K562 (cell line): ENCODE results near the gene UCP3. TPM values are rescaled to one million over a fixed set of nuclear protein-coding genes. Genes with fewer than 3 reads are reported as not detected.
A peak's percentile ranks its signal among the peaks of the same experiment; 100 is the strongest.

Experiments
- CREB3 ChIP-seq: fragments of 450-650 bp; conservative IDR thresholded peaks from 2 replicates; pipeline ENCODE4 v1.6.1; 2016; ENCODE audit warnings: missing genetic modification characterization, low read depth, mild to moderate bottlenecking, missing compliant biosample characterization, moderate library complexity
- DLX4 ChIP-seq: fragments of 250-450 bp; sonication (Bioruptor Pico); IDR thresholded peaks from 2 replicates; pipeline ENCODE4 v1.6.1; 2021; ENCODE audit warnings: mild to moderate bottlenecking
- IRF1 ChIP-seq: sonication (generic); formaldehyde crosslinking; IDR thresholded peaks from 2 replicates; pipeline ENCODE4 v1.8.0; 2022; ENCODE audit warnings: missing genetic modification reagents, mild to moderate bottlenecking, borderline replicate concordance
- MCM7 ChIP-seq, 2 experiments: fragments of 450-650 bp; IDR thresholded peaks; 2 replicates each; pipeline ENCODE4 v1.6.1; 2016 to 2018
- NELFE ChIP-seq: IDR thresholded peaks from 2 replicates; pipeline ENCODE4 v1.6.1; 2011; ENCODE audit warnings: mild to moderate bottlenecking; ENCODE audit not compliant: insufficient read depth, insufficient read length
- PRMT5 ChIP-seq: sonication (generic); formaldehyde crosslinking; IDR thresholded peaks from 2 replicates; pipeline ENCODE4 v1.5.0; 2020; ENCODE audit warnings: missing genetic modification reagents
- PYGO2 ChIP-seq: fragments of 450-650 bp; IDR thresholded peaks from 2 replicates; pipeline ENCODE4 v1.6.1; 2016; ENCODE audit warnings: mild to moderate bottlenecking, missing genetic modification characterization, moderate library complexity, missing compliant biosample characterization
- TRIM24 ChIP-seq, 2 experiments: fragments of 450-650 bp; IDR thresholded peaks; 2 replicates each; pipeline ENCODE4 v1.6.1; 2016
- USF2 ChIP-seq: sonication (generic); formaldehyde crosslinking; IDR thresholded peaks from 2 replicates; pipeline ENCODE4 v1.5.0; 2020; ENCODE audit warnings: missing genetic modification reagents
- ZBTB7A ChIP-seq: IDR thresholded peaks from 2 replicates; pipeline ENCODE4 v1.6.1; 2011; ENCODE audit warnings: low read depth, mild to moderate bottlenecking, low read length, moderate library complexity, borderline replicate concordance; ENCODE audit not compliant: control insufficient read depth
- ZNF76 ChIP-seq: fragments of 250-450 bp; sonication (Bioruptor Pico); IDR thresholded peaks from 2 replicates; pipeline ENCODE4 v1.4.0; 2020; ENCODE audit warnings: mild to moderate bottlenecking, moderate library complexity, borderline replicate concordance
- polyA plus RNA-seq, 8 experiments: library from polyadenylated mRNA; depleted of rRNA in 4 of 8; stranded (reverse) in 5 of 8; unstranded in 3 of 8; fragments of >200 nt; fragmentation: Nextera tagmentation in 2 of 8; fragmentation: Illumina TruSeq in 1 of 8; extraction: Ambion mirVana in 2 of 8; extraction: Trizol in 1 of 8; gene quantifications; 2 replicates each; pipeline versions ENCODE4 v1.2.1 to v1.2.3, GENCODE V29; 2011 to 2014; ENCODE audit warnings: inconsistent platforms in 1 of 8, missing spikeins in 1 of 8
- total RNA-seq, 7 experiments: library from RNA; depleted of rRNA in 6 of 7; stranded (reverse); fragments of >200 nt in 6 of 7; fragmentation: Illumina TruSeq in 2 of 7; extraction: Trizol in 2 of 7; gene quantifications; 2 replicates each; pipeline versions ENCODE4 v1.2.1 to v1.2.3, GENCODE V29; 2011 to 2021; ENCODE audit warnings: low replicate concordance in 1 of 7
- TF ChIP-seq, protein P1 (sequence below): fragments of 250-450 bp; sonication (Bioruptor Pico); IDR thresholded peaks from 2 replicates; pipeline ENCODE4 v1.9.0; 2021; ENCODE audit warnings: mild to moderate bottlenecking
- TF ChIP-seq, protein P2 (sequence below): fragments of 250-450 bp; sonication (Bioruptor Pico); IDR thresholded peaks from 2 replicates; pipeline ENCODE4 v1.4.0; 2020; ENCODE audit warnings: borderline replicate concordance
- TF ChIP-seq, protein P3 (sequence below): sonication (generic); formaldehyde crosslinking; IDR thresholded peaks from 2 replicates; pipeline ENCODE4 v1.8.0; 2023; ENCODE audit warnings: mild to moderate bottlenecking, missing genetic modification reagents
- TF ChIP-seq, protein P4 (sequence below), 2 experiments: fragments of 450-650 bp; IDR thresholded peaks; 2 replicates each; pipeline ENCODE4 v1.6.1; 2018; ENCODE audit warnings: mild to moderate bottlenecking in 2 of 2, low read depth in 1 of 2; ENCODE audit not compliant: partially characterized antibody in 2 of 2

Gene UCP3
- total and polyA plus RNA-seq, 9 of the 15 experiments (the other 6 are each of a cell fraction or from before 2014, with no cell fraction given): 0.05 to 0.65 (median 0.25) TPM; not detected in 2

GRCh38 chr11:73982990-73983740 lies 25.7 kb downstream of the UCP3 start (continued):
- TF ChIP-seq USF2 (CRISPR knock-in tag) (peak; percentile 93), PRMT5 (CRISPR knock-in tag) (no peak), MCM7 (IDR thresholded peaks at IDR 0.05) (no peak), CREB3 (tag) (no peak; the same call in 1 of the 2 replicates), ZBTB7A (peak; percentile 81; the same call in 1 of the 2 replicates), DLX4 (CRISPR knock-in tag) (no peak), TRIM24 (IDR thresholded peaks at IDR 0.05) (peak in 1 of 2 experiments; percentile 47; a peak in 1 of 4 replicates), IRF1 (CRISPR knock-in tag) (no peak), ZNF76 (CRISPR knock-in tag) (peak; percentile 84), PYGO2 (no peak), NELFE (no peak)
- TF ChIP-seq, protein P1, sequence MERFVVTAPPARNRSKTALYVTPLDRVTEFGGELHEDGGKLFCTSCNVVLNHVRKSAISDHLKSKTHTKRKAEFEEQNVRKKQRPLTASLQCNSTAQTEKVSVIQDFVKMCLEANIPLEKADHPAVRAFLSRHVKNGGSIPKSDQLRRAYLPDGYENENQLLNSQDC (CRISPR knock-in tag): no peak
- TF ChIP-seq, protein P2, sequence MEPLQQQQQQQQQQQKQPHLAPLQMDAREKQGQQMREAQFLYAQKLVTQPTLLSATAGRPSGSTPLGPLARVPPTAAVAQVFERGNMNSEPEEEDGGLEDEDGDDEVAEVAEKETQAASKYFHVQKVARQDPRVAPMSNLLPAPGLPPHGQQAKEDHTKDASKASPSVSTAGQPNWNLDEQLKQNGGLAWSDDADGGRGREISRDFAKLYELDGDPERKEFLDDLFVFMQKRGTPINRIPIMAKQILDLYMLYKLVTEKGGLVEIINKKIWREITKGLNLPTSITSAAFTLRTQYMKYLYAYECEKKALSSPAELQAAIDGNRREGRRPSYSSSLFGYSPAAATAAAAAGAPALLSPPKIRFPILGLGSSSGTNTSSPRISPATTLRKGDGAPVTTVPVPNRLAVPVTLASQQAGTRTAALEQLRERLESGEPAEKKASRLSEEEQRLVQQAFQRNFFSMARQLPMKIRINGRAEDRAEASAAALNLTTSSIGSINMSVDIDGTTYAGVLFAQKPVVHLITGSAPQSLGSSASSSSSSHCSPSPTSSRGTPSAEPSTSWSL: 0 out of 2 replicates have a peak, but pooled peaks have one; percentile 45
- TF ChIP-seq, protein P3, sequence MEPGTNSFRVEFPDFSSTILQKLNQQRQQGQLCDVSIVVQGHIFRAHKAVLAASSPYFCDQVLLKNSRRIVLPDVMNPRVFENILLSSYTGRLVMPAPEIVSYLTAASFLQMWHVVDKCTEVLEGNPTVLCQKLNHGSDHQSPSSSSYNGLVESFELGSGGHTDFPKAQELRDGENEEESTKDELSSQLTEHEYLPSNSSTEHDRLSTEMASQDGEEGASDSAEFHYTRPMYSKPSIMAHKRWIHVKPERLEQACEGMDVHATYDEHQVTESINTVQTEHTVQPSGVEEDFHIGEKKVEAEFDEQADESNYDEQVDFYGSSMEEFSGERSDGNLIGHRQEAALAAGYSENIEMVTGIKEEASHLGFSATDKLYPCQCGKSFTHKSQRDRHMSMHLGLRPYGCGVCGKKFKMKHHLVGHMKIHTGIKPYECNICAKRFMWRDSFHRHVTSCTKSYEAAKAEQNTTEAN: no peak; the same call in 1 of the 2 replicates
- TF ChIP-seq, protein P4, sequence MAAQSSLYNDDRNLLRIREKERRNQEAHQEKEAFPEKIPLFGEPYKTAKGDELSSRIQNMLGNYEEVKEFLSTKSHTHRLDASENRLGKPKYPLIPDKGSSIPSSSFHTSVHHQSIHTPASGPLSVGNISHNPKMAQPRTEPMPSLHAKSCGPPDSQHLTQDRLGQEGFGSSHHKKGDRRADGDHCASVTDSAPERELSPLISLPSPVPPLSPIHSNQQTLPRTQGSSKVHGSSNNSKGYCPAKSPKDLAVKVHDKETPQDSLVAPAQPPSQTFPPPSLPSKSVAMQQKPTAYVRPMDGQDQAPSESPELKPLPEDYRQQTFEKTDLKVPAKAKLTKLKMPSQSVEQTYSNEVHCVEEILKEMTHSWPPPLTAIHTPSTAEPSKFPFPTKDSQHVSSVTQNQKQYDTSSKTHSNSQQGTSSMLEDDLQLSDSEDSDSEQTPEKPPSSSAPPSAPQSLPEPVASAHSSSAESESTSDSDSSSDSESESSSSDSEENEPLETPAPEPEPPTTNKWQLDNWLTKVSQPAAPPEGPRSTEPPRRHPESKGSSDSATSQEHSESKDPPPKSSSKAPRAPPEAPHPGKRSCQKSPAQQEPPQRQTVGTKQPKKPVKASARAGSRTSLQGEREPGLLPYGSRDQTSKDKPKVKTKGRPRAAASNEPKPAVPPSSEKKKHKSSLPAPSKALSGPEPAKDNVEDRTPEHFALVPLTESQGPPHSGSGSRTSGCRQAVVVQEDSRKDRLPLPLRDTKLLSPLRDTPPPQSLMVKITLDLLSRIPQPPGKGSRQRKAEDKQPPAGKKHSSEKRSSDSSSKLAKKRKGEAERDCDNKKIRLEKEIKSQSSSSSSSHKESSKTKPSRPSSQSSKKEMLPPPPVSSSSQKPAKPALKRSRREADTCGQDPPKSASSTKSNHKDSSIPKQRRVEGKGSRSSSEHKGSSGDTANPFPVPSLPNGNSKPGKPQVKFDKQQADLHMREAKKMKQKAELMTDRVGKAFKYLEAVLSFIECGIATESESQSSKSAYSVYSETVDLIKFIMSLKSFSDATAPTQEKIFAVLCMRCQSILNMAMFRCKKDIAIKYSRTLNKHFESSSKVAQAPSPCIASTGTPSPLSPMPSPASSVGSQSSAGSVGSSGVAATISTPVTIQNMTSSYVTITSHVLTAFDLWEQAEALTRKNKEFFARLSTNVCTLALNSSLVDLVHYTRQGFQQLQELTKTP (IDR thresholded peaks at IDR 0.05; ENCODE audit: low read depth in 1 of 2, partially characterized antibody in 2 of 2): peak in 1 of 2 experiments; percentile 76
